Choroid plexus epithelial cell (primary cell): ENCODE results near the gene PIGR.

Source experiments
- DNase-seq: peaks from one replicate; pipeline ENCODE4 v3.0.0-alpha.2; 2010; ENCODE audit warnings: low read depth
- H3K4me3 ChIP-seq: 2 replicates; pipeline ENCODE4 v1.5.1; 2011; ENCODE audit warnings: low read depth, mild to moderate bottlenecking, control low read depth, low read length, moderate library complexity
- TF ChIP-seq, protein P1 (sequence below): conservative IDR thresholded peaks from 2 replicates; pipeline ENCODE4 v1.5.1; 2011; ENCODE audit warnings: low read depth, mild to moderate bottlenecking, control low read depth, inconsistent platforms, low read length, moderate library complexity

Gene PIGR

DNA sequence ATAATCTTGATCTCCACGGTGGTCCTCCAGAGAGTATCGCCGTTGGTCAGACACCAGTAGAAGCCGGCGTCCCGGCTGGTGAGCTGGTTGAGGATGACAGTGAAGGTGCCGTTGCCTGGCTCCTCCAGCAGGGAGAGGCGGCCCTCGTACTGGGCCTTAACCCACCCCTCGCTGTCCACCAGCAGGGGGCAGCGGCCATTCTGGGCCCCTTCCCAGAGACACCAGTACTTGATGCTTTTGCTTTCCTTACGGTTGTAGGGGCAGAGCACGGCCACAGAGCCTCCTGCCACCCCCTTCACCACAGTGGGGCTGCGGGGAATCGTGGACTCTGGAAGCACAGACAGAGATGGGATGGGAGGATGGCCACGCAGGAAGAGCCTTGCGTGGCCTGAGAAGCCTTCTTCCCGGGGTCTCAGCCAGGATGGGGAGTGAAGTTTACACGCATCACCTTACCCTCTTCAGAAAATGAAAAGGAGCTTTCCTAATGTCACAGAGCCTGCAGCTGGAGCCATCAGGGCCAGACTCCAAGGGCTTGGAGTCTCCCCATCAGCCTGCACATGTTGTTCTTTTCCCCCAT is 10.7 kb downstream of the PIGR start:
- no peak overlapping the region for H3K4me3 ChIP-seq
- DNase-seq, result peak; percentile 17
- TF ChIP-seq, protein P1, sequence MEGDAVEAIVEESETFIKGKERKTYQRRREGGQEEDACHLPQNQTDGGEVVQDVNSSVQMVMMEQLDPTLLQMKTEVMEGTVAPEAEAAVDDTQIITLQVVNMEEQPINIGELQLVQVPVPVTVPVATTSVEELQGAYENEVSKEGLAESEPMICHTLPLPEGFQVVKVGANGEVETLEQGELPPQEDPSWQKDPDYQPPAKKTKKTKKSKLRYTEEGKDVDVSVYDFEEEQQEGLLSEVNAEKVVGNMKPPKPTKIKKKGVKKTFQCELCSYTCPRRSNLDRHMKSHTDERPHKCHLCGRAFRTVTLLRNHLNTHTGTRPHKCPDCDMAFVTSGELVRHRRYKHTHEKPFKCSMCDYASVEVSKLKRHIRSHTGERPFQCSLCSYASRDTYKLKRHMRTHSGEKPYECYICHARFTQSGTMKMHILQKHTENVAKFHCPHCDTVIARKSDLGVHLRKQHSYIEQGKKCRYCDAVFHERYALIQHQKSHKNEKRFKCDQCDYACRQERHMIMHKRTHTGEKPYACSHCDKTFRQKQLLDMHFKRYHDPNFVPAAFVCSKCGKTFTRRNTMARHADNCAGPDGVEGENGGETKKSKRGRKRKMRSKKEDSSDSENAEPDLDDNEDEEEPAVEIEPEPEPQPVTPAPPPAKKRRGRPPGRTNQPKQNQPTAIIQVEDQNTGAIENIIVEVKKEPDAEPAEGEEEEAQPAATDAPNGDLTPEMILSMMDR, result peak; percentile 51

DNA sequence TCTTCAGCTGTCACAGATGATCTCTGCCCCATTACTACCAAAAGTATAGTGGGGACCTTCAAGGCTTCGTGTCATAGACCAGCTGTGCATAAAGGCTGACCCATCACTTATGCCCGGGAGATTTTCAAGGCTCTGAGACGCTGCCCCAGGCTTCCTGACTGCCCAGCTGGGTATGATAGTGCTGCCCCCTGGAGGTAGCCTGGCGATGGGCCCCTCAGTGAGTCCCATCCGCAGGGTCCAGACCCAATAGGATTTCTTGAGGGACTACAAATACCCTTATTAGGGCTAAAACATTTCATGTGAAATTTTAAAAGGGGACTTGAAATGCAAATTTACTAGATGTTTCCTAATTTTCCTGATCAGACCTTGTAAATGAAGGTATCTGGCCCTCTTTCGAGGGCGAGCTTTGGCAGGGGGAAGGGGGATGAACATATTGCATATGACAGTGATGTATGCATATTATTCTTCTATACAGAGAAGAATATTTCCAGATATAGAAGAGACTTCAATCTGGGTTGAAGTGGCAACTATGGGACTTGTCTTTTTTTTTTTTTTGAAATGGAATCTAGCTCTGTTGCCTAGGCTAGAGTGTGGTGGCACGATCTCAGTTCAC is 12.8 kb downstream of the PIGR start:
- TF ChIP-seq, protein P1, result peak; percentile 61
- H3K4me3 ChIP-seq, result no peak overlapping the region
- peak; percentile 19 for DNase-seq

DNA sequence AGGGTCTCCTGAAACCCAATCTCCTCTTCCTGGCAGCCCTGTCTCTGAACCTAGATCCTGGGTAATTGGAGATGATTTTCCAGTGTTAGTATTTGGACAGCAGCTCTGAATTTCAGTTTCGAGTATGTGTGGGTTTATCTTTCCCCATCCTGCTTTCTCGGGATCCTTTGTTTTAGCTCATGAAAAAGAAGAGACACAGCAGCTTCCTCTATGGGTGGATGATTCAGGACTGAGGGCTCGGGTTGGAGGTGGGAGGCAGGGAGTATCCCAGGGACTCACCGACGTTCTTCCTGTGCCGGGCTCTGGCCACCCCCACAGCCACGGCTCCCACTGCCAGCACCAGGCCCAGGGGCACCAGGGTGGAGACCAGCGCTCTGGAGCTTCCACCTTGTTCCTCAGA is 14.1 kb downstream of the PIGR start:
- H3K4me3 ChIP-seq, result no peak overlapping the region
- TF ChIP-seq, protein P1, result no peak
- no peak for DNase-seq

DNA sequence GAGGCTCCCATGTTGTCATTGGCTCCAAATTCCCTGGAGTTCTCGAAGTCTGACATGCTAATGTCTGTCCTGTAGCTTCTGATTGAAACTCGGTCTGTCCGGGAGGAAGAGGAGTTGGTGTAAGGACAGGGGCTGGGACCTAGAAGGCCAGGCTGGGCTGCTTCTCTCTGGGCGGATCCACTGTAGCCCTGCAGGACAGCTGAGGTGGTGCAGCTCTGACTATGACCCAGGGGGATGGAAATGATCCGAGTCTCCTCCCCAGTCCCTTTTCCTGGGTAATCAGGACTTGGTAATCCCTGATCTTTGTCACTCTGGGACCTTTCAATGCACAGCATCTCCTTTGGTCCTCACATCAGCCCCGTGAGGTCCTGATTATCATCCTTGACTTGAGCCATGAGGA is 14.6 kb downstream of the PIGR start:
- no peak overlapping the region for H3K4me3 ChIP-seq
- no peak for DNase-seq
- TF ChIP-seq, protein P1, result peak; percentile 16

DNA sequence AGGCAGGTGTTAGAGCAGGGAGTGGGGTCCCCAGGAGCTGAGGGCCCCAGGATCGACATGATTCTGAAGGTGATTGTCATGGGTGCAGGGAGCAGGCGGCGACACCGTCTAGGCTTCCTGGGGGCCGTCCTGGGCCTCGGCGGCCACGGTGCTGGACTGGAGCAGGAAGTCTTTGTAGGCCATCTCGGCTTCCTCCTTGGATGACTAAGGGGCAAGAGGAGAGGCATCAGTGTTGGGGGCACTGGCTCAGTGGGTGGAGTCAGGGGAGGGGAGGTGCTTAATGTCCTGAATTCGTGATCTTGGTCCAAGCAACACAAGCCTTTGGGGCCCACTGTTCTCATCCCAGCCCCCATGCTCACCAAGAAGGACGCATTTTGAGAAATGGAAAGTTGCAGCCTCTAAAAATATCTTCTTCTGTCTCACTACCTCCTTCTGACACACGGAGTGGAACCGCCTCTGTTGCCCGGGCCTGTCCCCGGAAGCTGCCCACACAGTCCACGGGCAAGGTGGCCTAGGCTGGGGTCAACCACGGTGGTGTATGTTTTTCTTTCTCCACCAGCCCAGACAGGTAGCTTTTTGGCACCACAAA is 16.0 kb downstream of the PIGR start:
- no peak for DNase-seq
- TF ChIP-seq, protein P1, result no peak
- no peak overlapping the region for H3K4me3 ChIP-seq

DNA sequence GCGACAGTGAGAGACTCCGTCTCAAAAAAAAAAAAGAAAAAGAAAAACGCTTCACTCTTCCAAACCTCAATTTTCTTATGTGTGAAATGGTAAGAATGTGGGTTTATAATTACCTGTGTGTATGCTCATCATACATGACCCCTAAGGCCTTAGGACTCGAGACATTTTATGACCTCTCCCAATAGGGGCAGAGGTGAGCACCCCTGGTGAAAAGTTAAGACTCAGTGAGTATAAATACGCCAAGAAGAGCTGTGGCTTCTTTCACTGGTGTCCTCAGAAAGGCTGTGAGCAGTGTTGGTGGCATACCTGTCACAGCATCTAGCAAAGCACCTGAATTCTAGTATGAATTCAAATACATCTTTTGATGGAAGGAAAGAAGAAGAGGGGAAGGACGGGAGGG is 16.7 kb downstream of the PIGR start:
- no peak for DNase-seq
- no peak overlapping the region for H3K4me3 ChIP-seq
- TF ChIP-seq, protein P1, result no peak

DNA sequence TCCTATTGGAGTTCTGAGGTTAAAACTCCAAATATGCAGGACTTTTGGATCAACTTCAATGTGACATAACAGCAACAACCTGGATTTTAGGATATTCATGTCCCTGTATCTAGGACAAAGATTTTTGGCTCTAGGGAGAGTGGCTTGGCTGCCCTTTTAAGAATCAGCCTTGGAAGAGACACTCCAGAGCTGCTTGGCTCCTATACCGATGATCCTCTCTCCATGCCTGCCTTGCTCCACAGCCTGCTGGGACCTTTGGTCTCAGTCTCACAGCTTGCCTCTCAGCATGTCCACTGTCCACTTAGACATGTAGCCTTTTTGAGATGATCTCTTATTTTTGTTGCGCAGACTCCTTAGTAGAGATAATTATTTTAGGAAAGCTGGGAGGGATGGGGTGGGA is 20.0 kb downstream of the PIGR start:
- no peak overlapping the region for H3K4me3 ChIP-seq
- TF ChIP-seq, protein P1, result no peak
- DNase-seq, result no peak
